ENCODE data around the gene RERE.
"Not testable (repeated sequence)": the region's sequence is repeated elsewhere in the genome, so short reads cannot be mapped to it uniquely, and the experiment has no call there.

Gene RERE

GRCh38 chr1:8389958-8390535 lies 427.4 kb downstream of the RERE start:
- no peak for DNase-seq

- DNase-seq, result no peak
Observed at GRCh38 chr1:8388732-8389562, 428.5 kb downstream of the RERE start.

- no peak for DNase-seq
Observed at GRCh38 chr1:8386247-8386646, 431.2 kb downstream of the RERE start.

GRCh38 chr1:8384577-8384976 lies 432.9 kb downstream of the RERE start:
- no peak for DNase-seq

- no peak for DNase-seq
Observed at GRCh38 chr1:8384088-8384487, 433.4 kb downstream of the RERE start.

GRCh38 chr1:8382608-8383505 lies 434.6 kb downstream of the RERE start:
- DNase-seq, result no peak

GRCh38 chr1:8382051-8382505 lies 435.4 kb downstream of the RERE start:
- peak; percentile 22 for DNase-seq

GRCh38 chr1:8381618-8382017 lies 435.8 kb downstream of the RERE start:
- no peak for DNase-seq

- not testable (repeated sequence) for DNase-seq
Observed at GRCh38 chr1:8380310-8380709, 437.1 kb downstream of the RERE start.

- no peak for DNase-seq
Observed at GRCh38 chr1:8379513-8380186, 437.8 kb downstream of the RERE start.

GRCh38 chr1:8378981-8379470 lies 438.4 kb downstream of the RERE start:
- no peak for DNase-seq

- DNase-seq, result no peak
Observed at GRCh38 chr1:8378178-8378577, 439.3 kb downstream of the RERE start.

- no peak for DNase-seq
Observed at GRCh38 chr1:8377271-8377981, 440.0 kb downstream of the RERE start.

GRCh38 chr1:8376358-8376840 lies 441.0 kb downstream of the RERE start:
- DNase-seq, result no peak

GRCh38 chr1:8374812-8375211 lies 442.6 kb downstream of the RERE start:
- DNase-seq, result peak; percentile 7

GRCh38 chr1:8374356-8374755 lies 443.1 kb downstream of the RERE start:
- DNase-seq, result no peak

GRCh38 chr1:8373581-8374241 lies 443.7 kb downstream of the RERE start:
- peak; percentile 99 for DNase-seq

GRCh38 chr1:8373125-8373524 lies 444.3 kb downstream of the RERE start:
- no peak for DNase-seq

GRCh38 chr1:8371372-8371991 lies 446.0 kb downstream of the RERE start:
- DNase-seq, result no peak

- DNase-seq, result no peak
Observed at GRCh38 chr1:8370905-8371315, 446.5 kb downstream of the RERE start.

All from DMS79 (cell line).